ENCODE data around the gene NPC2.
"Not testable (repeated sequence)": the region's sequence is repeated elsewhere in the genome, so short reads cannot be mapped to it uniquely, and the experiment has no call there.

The NPC2 gene

GRCh38 chr14:74464785-74465184, 28.3 kb downstream of the NPC2 start:
- no peak for DNase-seq

- no peak for DNase-seq
Observed at GRCh38 chr14:74463697-74464096, 29.4 kb downstream of the NPC2 start.

DNA sequence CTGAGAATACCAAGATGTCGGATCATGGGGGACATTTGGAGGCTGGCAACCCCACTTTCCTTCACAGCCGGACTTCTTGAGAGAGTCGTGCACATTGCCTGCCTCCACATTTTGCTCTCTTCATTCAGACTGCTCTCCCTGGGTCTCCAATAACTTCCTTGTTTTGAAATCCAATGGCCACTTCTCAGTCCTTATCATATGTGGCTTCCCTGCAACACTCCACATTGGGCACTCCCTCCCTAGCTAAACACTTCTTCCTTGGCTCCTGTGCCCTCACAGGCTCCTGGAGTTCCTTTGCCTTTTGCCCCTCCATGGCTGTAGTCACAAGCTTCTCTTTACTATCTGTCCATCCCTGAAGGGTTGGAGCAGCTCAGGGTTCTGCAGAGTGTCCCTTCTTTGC, 30.1 kb downstream of the NPC2 start:
- no peak for DNase-seq

GRCh38 chr14:74459976-74460375, 33.1 kb downstream of the NPC2 start:
- no peak for DNase-seq

DNA sequence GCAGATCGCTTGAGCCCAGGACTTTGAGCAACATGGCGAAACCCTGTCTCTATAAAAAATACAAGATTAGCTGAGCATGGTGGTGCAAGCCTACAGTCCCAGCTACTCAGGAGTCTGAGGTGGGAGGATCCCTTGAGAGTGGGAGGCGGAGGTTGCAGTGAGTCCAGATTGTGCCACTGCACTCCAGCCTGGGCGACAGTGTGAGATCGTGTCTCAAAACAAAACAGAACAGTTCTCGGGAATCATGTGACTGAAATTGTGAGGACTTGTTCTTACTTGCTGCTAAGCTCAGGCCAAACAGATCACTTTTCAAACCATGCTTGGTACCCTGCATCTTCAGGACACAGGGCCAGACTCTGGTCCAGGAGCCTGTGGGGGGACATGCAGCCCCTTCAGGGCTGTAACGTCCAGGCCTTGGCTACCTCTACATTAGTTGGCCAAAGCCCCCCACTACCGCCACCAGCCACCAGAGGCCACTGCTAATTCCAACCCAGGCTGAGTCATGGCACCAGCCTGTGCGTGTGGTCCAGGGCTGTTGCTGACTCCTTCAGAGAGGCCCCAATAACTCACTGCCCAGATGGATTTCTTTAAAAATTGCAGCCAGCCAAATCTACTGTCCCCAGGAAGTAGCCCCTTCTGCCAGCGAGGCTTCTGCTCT, 33.7 kb downstream of the NPC2 start:
- peak; percentile 9 for DNase-seq

DNA sequence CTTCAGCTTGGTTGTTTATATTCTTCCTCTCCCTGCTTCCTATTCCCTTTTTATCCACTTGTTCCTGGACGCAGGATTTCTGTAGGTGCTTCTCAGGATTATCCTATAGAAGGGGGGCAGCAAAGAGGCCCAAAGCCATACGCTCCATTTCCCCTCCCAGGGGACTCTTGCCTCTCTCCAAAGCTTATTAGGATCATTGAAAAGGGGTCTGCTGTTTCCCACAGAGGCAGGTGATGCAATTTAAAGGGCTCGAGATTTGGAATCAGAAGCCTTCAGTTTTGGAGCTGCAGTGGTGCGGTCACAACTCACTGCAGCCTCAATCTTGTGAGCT, 35.6 kb downstream of the NPC2 start:
- DNase-seq = no peak

DNA sequence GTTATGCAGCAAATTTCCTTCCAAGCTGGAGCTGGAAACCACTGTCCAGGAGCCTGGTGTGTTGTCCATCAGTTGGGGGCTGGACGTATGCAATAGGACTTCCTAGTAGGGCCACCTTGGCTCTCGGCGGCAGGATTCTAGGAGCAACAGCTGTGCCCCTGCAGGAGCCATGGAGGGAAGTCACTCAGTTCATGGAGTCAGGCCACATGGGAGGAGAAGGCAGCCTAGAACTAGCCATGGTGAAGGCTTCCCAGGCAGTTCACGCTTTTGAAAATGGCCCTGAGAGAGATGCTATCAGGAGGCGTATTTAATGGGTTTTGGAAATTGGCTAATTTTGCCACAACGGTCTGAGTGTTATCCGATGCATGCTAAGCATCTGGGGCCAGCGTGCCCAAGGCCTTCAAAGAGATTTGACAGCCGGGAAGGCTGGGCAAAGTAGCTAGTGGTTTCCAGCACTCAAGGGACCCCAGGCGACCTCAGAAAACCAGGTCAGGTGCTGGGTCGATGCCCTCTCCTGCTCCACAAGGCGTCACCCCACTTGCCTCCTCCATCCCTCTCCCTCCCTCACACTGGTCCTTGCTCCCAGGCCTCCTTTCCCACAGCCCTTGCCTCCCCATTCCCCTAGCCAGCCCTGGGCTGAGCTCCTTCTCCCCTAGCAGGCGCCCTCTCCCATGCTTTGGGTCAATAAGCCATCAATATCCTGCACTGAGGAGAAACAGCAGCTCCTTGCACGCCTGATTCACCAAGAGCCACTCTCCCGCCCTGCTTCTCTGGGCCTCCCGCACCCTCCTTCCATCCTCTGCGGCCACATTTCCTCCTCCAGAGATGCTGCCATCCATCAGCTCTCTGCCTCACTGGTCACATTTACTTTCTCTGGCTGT, 36.2 kb downstream of the NPC2 start:
- DNase-seq = no peak

GRCh38 chr14:74454397-74454796, 38.7 kb downstream of the NPC2 start:
- not testable (repeated sequence) for DNase-seq

GRCh38 chr14:74444866-74445265, 48.2 kb downstream of the NPC2 start:
- DNase-seq = no peak

GRCh38 chr14:74442757-74443156, 50.3 kb downstream of the NPC2 start:
- no peak for DNase-seq

DNA sequence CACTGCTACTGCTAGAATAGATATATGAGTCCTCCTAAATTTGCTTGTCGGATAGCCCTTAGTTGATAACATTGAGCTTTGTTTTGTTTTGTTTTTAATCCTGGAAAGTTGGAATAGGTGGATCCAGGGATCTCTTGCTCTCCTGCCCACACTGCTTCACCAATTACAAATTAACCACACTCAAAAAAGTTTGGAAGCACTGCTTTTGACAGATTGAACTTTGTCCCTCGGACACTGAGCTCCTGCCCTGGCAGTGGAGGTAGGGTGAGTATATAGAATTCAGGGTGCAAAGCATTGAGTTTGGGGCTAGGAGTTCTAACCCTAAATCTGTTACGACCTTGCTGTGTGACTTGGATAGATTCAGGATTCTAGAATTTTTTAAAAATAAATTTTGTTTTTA, 52.0 kb downstream of the NPC2 start:
- DNase-seq = no peak

- DNase-seq = no peak
Observed at GRCh38 chr14:74438351-74438915, 54.7 kb downstream of the NPC2 start.

- DNase-seq = no peak
Observed at GRCh38 chr14:74437496-74438053, 55.5 kb downstream of the NPC2 start.

GRCh38 chr14:74434294-74434693, 58.8 kb downstream of the NPC2 start:
- no peak for DNase-seq

DNA sequence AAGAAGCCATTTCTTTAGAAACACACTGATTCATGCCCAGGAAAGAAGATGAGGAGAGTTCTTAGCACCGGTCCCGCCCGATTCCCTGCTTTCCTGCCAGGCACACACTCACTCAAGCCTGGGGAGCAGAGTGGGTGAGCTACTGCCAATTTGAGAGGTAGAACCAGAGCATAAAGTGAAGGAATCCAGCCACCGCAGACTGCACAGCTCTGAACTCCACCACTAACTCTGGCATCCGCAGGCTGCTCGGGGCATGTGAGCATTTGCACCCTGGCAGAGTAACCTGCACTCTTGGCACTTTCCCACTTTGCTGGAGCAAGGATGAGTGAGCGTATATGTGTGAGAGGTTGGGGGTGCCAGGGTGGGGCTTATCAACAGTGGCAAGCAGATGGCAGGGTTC, 63.1 kb downstream of the NPC2 start:
- DNase-seq = no peak
